ENCODE measurements around the gene DLK2.
"Not testable (repeated sequence)": the region's sequence is repeated elsewhere in the genome, so short reads cannot be mapped to it uniquely, and the experiment has no call there.

DLK2 gene

DNA sequence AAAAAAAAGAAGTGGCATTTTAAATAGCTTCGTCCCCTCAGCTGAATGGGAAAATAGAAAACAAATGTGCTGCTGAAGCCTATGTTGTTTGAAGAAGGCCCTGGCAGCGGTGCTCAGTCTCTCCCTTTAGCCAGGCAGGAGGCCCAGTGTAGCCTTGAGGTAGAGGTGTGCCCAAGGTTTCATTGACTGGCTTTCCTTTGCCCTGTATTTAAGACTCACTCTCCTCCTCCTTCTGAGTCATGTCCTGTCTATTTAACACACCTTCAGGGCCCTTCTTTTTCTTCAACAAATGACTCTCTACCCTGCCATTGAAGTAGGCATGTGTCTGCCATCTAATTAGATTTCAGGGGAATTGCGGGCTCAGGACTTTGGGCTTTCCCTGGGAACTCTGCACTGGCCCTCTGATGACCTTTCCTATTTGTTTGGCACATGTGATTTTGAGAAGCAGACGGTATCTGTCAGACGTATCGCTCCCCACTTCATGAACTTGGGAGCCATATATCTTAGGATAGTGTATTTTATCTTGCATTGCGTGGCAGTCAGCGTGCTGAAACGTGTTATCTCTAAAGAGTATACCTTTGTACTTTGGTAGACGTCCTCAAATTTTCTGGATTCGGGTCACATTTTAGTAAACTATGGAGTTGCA lies 26.4 kb upstream of the DLK2 start:
- DNase-seq, result no peak

DNA sequence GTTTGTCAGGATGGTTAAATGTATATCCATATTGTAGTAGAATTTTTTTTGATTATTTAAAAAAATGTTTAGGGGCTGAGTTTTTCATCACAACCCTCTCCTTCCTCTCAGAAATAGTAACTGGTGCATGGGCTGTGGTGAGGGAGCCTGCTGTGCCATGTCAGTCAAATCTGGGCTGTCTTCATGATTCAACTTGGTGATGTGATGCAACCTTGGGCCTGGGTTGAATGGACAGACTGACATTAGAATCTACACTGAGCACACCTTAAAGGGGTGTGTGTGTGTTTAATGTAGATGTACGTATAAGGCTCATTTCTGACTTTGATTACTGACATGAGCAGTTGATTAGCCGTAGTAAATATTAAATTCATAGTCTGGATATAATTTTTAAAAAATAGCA lies 25.7 kb upstream of the DLK2 start:
- DNase-seq, result no peak

DNA sequence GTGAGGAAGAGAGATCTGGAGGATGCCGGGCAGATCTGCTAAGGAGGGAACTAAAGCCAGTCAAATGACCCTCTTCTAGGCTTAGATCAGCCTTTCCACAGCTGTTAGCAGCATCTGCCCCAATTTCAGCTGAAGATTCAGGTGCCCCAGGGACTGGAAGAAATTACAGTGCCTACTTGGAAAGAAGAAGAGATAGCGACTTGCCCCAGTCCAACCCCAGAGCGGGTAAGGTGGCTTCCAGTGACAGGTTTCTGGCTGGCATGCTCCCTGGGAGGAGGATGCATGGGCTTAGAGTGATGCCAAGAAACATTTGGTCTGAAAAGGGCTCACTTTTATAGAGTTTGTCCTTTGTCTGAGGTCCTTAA lies 22.6 kb upstream of the DLK2 start:
- no peak for DNase-seq

- DNase-seq, result peak; percentile 71
Observed at GRCh38 chr6:43477235-43478007, 22.1 kb upstream of the DLK2 start, which contains the start of gene TJAP1. TSS of gene TJAP1 (plus strand) at chr6:43477570. CDS start at chr6:43499002, 21,432 bp downstream.

GRCh38 chr6:43476746-43477145 lies 21.4 kb upstream of the DLK2 start:
- DNase-seq, result no peak

DNA sequence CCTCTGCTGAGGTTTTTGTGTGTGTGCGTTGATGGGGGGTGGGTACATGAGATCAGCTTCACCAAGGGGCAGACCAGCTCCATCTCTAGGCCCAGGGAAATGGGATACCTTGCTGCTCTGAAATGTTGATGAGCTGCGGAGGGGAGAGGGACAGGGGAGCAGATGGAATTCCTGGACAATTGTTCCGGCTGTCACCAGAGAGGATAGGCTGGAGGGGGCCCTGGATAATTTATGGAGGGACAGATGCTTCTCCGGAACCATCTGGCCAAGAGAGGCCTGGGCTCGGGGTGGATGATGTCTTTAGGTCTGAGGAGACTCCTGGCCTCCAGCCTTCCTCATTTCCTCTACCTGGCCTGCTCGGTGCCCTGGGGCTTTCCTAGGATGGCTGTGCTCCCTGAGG lies 20.2 kb upstream of the DLK2 start:
- DNase-seq, result no peak

DNA sequence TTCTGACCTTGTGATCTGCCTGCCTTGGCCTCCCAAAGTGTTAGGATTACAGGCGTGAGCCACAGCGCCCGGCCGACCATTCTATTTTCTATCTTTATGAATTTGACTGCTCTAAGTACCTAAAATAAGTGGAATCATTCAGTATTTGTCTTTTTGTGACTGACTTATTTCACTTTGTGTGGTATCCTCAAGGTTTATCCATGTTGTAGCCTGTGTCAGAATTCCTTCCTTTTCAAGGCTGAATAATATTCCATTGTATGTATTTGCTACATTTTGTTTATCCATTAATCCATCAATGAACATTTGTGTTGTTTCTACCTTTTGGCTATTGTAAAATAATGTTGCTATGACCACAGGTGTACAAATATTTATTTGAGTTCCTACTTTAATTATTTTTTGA lies 17.2 kb upstream of the DLK2 start:
- DNase-seq, result no peak

GRCh38 chr6:43471399-43471798 lies 16.1 kb upstream of the DLK2 start:
- no peak for DNase-seq

DNA sequence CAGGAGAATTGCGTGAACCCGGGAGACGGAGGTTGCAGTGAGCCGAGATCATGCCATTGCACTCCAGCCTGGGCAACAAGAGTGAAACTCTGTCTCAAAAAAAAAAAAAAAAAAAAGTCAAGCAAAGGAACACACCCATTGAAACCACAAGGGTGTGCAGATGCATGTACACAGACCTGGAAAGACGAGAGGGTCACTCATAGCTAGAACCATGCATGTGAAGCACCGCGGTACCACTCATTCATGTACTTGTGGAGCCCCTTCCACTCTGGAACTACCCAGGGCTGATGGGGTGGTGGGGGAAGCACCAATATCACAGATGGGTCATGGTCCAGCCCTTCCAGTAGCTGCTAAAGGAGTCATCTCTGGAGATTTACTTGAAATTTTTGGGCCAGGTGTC lies 14.6 kb upstream of the DLK2 start:
- DNase-seq, result no peak

DNA sequence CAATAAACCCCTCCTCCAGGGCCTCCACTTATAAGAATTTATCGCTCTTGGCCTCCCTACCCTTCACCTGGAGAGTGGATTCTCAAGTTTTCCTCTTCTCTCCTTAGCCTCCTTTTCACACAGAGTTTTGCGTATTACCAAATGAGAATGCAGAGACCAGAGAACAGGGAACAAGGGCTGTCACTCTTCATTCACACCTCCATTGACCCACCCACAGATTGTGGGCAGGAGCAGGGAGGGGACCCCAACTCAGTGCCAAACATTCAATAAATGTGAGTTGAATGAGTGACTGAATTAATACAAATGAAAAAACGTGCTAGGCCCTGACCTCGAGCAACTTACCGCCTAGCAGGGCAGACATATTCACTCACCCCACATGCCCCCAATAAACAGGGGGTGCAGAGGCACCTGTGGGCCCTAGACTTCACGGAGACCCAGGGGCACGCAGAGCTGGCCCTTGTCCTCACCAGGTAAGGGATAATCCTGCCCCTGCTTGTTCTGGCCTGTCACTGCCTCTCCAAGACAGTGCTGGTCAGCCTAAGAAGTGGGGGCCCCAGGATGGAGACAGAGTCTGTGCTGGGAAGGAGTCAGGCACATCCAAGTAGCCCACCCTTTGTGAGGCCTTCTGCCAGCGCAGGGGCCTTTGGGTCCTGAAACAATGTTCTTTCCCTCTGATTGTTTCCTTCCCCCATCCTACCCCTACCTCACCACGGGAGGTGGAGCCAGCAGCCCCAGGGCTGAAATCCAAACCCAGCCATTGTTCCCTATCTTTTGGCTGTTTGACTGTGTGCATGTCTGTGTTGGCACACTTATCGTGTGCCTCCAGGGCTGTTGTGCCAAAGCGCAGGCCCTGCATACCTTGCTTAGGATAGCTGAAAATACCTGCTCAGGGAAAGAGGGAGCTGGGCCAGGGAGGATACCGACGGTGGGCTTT lies 13.7 kb upstream of the DLK2 start:
- no peak for DNase-seq

GRCh38 chr6:43468240-43468639 lies 12.9 kb upstream of the DLK2 start:
- no peak for DNase-seq

DNA sequence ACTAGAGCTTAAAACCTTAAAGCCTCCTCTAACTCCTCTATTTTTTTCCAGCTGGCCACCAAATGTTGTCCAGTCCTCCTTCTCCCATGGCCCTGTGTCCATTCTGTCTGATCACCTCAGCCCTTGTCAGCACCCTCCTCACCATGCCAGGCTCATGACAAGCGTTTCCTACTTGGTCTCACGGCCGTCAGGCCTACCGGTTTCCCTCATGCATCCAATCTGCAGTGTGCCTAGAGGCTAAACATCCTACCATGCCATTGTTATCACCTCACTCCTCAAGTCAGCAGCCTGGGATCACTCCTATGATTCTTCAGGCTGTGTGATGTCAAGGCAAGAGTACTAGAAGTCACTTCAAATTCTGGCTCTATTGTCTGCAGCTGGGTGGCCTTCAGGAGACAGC lies 12.4 kb upstream of the DLK2 start:
- DNase-seq, result no peak

DNA sequence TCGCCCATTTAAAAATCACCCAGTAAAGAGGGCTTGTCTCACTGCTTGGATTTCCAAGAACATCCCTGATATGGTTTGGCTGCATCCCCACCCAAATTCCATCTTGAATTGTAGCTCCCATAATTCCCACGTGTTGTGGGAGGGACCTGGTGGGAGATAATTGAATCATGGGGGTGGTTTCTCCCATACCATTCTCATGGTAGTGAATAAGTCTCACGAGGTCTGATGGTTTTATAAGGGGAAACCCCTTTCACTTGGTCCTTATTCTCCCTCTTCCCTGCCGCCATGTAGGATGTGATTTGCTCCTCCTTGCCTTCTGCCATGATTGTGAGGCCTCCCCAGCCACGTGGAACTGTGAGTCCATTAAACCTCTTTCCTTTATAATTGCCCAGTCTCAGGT lies 11.9 kb upstream of the DLK2 start:
- DNase-seq, result not testable (repeated sequence)

DNA sequence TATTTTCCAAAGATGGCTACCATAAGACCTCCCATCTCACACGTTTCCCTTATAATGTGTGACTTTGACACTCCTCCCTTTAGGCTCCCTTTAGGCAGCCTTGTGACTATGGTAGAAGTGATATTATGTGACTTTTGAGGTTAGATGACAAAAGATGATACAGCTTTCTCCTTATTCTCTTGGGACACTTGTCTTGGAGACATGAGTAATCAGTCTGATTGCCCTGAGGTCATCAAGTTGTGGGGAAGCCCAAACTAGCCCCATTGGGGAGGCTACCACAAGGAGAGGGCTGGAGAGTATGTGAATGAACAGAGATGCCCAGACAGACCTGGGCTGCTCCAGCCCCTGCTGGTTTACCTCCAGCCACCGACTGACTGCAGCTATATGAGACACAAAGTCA lies 10.6 kb upstream of the DLK2 start:
- DNase-seq, result no peak

DNA sequence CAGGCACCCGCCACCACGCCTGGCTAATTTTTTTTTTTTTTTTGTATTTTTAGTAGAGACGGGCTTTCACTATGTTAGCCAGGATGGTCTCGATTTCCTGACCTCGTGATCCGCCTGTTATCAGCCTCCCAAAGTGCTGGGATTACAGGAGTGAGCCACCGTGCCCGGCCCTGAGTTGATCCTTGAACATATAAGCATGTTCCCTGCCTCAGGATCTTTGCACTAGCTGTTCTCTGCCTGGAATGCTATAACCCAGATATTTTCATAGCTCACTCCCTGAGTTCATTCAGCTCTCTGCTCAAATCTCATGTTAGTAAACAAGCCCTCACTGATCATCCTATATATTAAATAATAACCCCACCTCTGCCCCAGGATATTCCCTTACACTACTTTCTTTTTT lies 9.0 kb upstream of the DLK2 start:
- no peak for DNase-seq

- DNase-seq, result no peak
Observed at GRCh38 chr6:43461936-43462335, 6.6 kb upstream of the DLK2 start.

GRCh38 chr6:43460032-43460431 lies 4.7 kb upstream of the DLK2 start:
- DNase-seq, result no peak

DNA sequence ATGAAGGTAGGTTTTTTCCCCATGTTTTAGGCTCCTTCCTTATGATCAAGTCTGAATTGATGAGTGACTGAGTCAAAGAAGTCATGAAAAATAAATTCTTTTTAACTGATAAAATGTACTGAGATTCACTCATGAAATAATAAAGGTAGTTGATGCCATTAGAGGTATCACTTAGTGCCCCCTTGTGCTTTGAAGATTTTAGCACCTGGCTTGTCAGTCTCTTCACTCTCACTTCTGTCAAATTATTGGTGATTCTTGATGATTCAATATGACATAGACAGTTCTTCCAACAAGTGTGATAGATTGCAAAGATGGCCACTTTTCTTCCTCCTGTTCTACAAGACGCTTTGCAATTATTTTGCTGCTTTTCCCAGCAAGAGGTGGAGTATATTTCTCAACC lies 4.2 kb upstream of the DLK2 start:
- no peak for DNase-seq

GRCh38 chr6:43458154-43458553 lies 2.8 kb upstream of the DLK2 start:
- not testable (repeated sequence) for DNase-seq

- no peak for DNase-seq
Observed at GRCh38 chr6:43457643-43458042, 2.3 kb upstream of the DLK2 start.

- DNase-seq, result no peak
Observed at GRCh38 chr6:43454696-43455530, 435 bp downstream of the DLK2 start.

- peak; percentile 21 for DNase-seq
Observed at GRCh38 chr6:43454290-43454695, 1.1 kb downstream of the DLK2 start.

DNA sequence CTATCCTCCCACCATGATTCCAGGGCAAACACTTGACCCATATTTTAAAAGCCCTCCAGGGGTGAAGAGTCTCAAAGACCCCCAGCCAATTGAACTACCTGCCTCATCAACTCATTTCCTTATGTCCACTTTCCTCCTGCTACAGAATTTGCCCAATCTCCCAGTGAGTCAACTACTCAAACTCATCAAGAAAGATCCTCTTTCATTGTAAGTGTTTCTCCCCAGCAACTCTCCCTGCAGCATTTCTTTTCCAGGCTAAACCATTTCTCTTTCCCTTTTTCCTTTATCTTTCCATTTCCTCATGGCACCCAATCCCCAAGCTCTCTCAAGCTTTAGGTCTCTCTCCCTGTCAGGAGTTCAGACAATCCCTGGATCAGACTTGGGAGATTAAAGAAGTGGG lies 1.5 kb downstream of the DLK2 start:
- no peak for DNase-seq

All from NCI-H526 treated with DMSO at 0.1 percent for 48 hours (cell line).